Stimulated activated memory B cell treated with anti-CD40 and anti-IgM and Interleukin-4, amounts not matched to agents 10 μg/mL and 1 μg/mL and 100 μg/mL, for 72 hours (primary cell): ENCODE measurements around the gene SLC15A4.

Experiments used
- ATAC-seq: fragments of 150-1000 bp; cut with Tn5 transposase; 2 replicates; pipeline ENCODE4 v1.10.0; 2021
- H3K27ac Mint-ChIP-seq: one replicate; pipeline ENCODE4 v1.8.0; 2022; ENCODE audit warnings: mild to moderate bottlenecking, mixed read lengths
- H3K27me3 Mint-ChIP-seq: one replicate; pipeline ENCODE4 v1.8.0; 2022; ENCODE audit warnings: mixed read lengths
- H3K36me3 Mint-ChIP-seq: one replicate; pipeline ENCODE4 v1.8.0; 2022; ENCODE audit warnings: mixed read lengths
- H3K4me1 Mint-ChIP-seq: one replicate; pipeline ENCODE4 v1.8.0; 2022; ENCODE audit warnings: mixed read lengths
- H3K4me3 Mint-ChIP-seq: one replicate; pipeline ENCODE4 v1.8.0; 2022; ENCODE audit warnings: mild to moderate bottlenecking, moderate library complexity, mixed read lengths
- H3K9me3 Mint-ChIP-seq: one replicate; pipeline ENCODE4 v1.8.0; 2022; ENCODE audit warnings: mixed read lengths

Gene SLC15A4

GRCh38 chr12:128825835-128826234, 2.1 kb upstream of the SLC15A4 start:
- ATAC-seq: no peak
- no peaks in the 10 kb centered on the region for H3K9me3 Mint-ChIP-seq
- no peaks in the 10 kb centered on the region for H3K27me3 Mint-ChIP-seq
- peaks cover 47% of the 10 kb centered on the region for H3K4me1 Mint-ChIP-seq
- no peak overlapping the region for H3K4me3 Mint-ChIP-seq
- peaks cover 14% of the 10 kb centered on the region for H3K36me3 Mint-ChIP-seq
- H3K27ac Mint-ChIP-seq: no peak overlapping the region

GRCh38 chr12:128823216-128823915, 392 bp downstream of the SLC15A4 start:
- ATAC-seq: peak; percentile 58
- H3K4me3 Mint-ChIP-seq: peak overlapping the region; percentile 93
- H3K9me3 Mint-ChIP-seq: no peaks in the 10 kb centered on the region
- peaks cover 25% of the 10 kb centered on the region for H3K36me3 Mint-ChIP-seq
- H3K27me3 Mint-ChIP-seq: no peaks in the 10 kb centered on the region
- H3K4me1 Mint-ChIP-seq: peaks cover 45% of the 10 kb centered on the region
- H3K27ac Mint-ChIP-seq: peak overlapping the region; percentile 99

GRCh38 chr12:128820723-128821432, 2.9 kb downstream of the SLC15A4 start:
- Mint-ChIP-seq H3K9me3 (no peaks in the 10 kb centered on the region), H3K4me3 (peak overlapping the region; percentile 93), H3K4me1 (peaks cover 68% of the 10 kb centered on the region), H3K27me3 (no peaks in the 10 kb centered on the region), H3K27ac (peak overlapping the region; percentile 99), H3K36me3 (peaks cover 25% of the 10 kb centered on the region)
- ATAC-seq: peak; percentile 81

- Mint-ChIP-seq H3K4me3 (peak overlapping the region; percentile 93), H3K4me1 (peaks cover 74% of the 10 kb centered on the region), H3K27me3 (no peaks in the 10 kb centered on the region), H3K36me3 (peaks cover 25% of the 10 kb centered on the region), H3K9me3 (no peaks in the 10 kb centered on the region), H3K27ac (peak overlapping the region; percentile 99)
- ATAC-seq: no peak
Measured at GRCh38 chr12:128820253-128820652, 3.5 kb downstream of the SLC15A4 start.

GRCh38 chr12:128819293-128820144, 4.2 kb downstream of the SLC15A4 start:
- no peaks in the 10 kb centered on the region for H3K27me3 Mint-ChIP-seq
- no peaks in the 10 kb centered on the region for H3K9me3 Mint-ChIP-seq

GRCh38 chr12:128818065-128819022, 5.4 kb downstream of the SLC15A4 start:
- H3K36me3 Mint-ChIP-seq: peaks cover 44% of the 10 kb centered on the region
- H3K9me3 Mint-ChIP-seq: no peaks in the 10 kb centered on the region
- H3K4me1 Mint-ChIP-seq: peaks cover 85% of the 10 kb centered on the region
- peak overlapping the region; percentile 99 for H3K27ac Mint-ChIP-seq
- no peaks in the 10 kb centered on the region for H3K27me3 Mint-ChIP-seq
- peak; percentile 79 for ATAC-seq
- H3K4me3 Mint-ChIP-seq: peak overlapping the region; percentile 66

More at GRCh38 chr12:128819293-128820144, 4.2 kb downstream of the SLC15A4 start:
- Mint-ChIP-seq H3K4me1 (peaks cover 74% of the 10 kb centered on the region), H3K4me3 (peak overlapping the region; percentile 21), H3K27ac (peak overlapping the region; percentile 99), H3K36me3 (peaks cover 32% of the 10 kb centered on the region)
- no peak for ATAC-seq

- peaks cover 54% of the 10 kb centered on the region for H3K36me3 Mint-ChIP-seq
- peak overlapping the region; percentile 99 for H3K27ac Mint-ChIP-seq
- peak overlapping the region; percentile 66 for H3K4me3 Mint-ChIP-seq
- no peaks in the 10 kb centered on the region for H3K9me3 Mint-ChIP-seq
- peaks cover 89% of the 10 kb centered on the region for H3K4me1 Mint-ChIP-seq
- no peaks in the 10 kb centered on the region for H3K27me3 Mint-ChIP-seq
- peak; percentile 69 for ATAC-seq
Measured at GRCh38 chr12:128817111-128818015, 6.4 kb downstream of the SLC15A4 start.

- Mint-ChIP-seq H3K27ac (peak overlapping the region; percentile 99), H3K9me3 (no peaks in the 10 kb centered on the region), H3K36me3 (peaks cover 47% of the 10 kb centered on the region), H3K4me3 (peak overlapping the region; percentile 34), H3K4me1 (peaks cover 87% of the 10 kb centered on the region), H3K27me3 (no peaks in the 10 kb centered on the region)
- no peak for ATAC-seq
Measured at GRCh38 chr12:128816643-128816920, 7.2 kb downstream of the SLC15A4 start.

GRCh38 chr12:128815779-128816642, 7.7 kb downstream of the SLC15A4 start:
- H3K27ac Mint-ChIP-seq: peak overlapping the region; percentile 99
- no peak for ATAC-seq
- H3K36me3 Mint-ChIP-seq: peaks cover 42% of the 10 kb centered on the region
- no peaks in the 10 kb centered on the region for H3K9me3 Mint-ChIP-seq
- peak overlapping the region; percentile 47 for H3K4me3 Mint-ChIP-seq
- peaks cover 87% of the 10 kb centered on the region for H3K4me1 Mint-ChIP-seq
- H3K27me3 Mint-ChIP-seq: no peaks in the 10 kb centered on the region

GRCh38 chr12:128814411-128815261, 9.1 kb downstream of the SLC15A4 start:
- Mint-ChIP-seq H3K27ac (peak overlapping the region; percentile 99), H3K4me3 (peak overlapping the region; percentile 17), H3K36me3 (peaks cover 42% of the 10 kb centered on the region), H3K27me3 (no peaks in the 10 kb centered on the region), H3K9me3 (no peaks in the 10 kb centered on the region), H3K4me1 (peaks cover 91% of the 10 kb centered on the region)
- ATAC-seq: no peak

GRCh38 chr12:128813883-128814282, 9.9 kb downstream of the SLC15A4 start:
- Mint-ChIP-seq H3K9me3 (no peaks in the 10 kb centered on the region), H3K27me3 (no peaks in the 10 kb centered on the region), H3K36me3 (peaks cover 43% of the 10 kb centered on the region), H3K4me3 (no peak overlapping the region), H3K27ac (peak overlapping the region; percentile 99), H3K4me1 (peaks cover 89% of the 10 kb centered on the region)
- no peak for ATAC-seq

GRCh38 chr12:128813392-128813791, 10.4 kb downstream of the SLC15A4 start:
- peaks cover 47% of the 10 kb centered on the region for H3K36me3 Mint-ChIP-seq

More at GRCh38 chr12:128813392-128813791, 10.4 kb downstream of the SLC15A4 start:
- H3K27me3 Mint-ChIP-seq: no peaks in the 10 kb centered on the region
- no peaks in the 10 kb centered on the region for H3K9me3 Mint-ChIP-seq
- ATAC-seq: no peak
- H3K27ac Mint-ChIP-seq: peak overlapping the region; percentile 99
- no peak overlapping the region for H3K4me3 Mint-ChIP-seq
- peaks cover 89% of the 10 kb centered on the region for H3K4me1 Mint-ChIP-seq
